ENCODE measurements around the gene NFIB. TPM values are rescaled to one million over a fixed set of nuclear protein-coding genes. Genes with fewer than 3 reads are reported as not detected.

The NFIB gene
- total RNA-seq, 1 experiment from 2014 or later = 75.8 TPM

- Mint-ChIP-seq H3K27ac (ENCODE audit: unreplicated experiment) (no peak overlapping the region), H3K36me3 (ENCODE audit: insufficient read depth, unreplicated experiment) (no peaks in the 10 kb centered on the region), H3K9me3 (ENCODE audit: low read depth, unreplicated experiment) (no peaks in the 10 kb centered on the region), H3K4me3 (ENCODE audit: low read depth, unreplicated experiment) (no peak overlapping the region), H3K27me3 (ENCODE audit: unreplicated experiment) (no peaks in the 10 kb centered on the region), H3K4me1 (ENCODE audit: low read depth, unreplicated experiment) (no peaks in the 10 kb centered on the region)
- no peak for TF ChIP-seq CTCF (IDR thresholded peaks at IDR 0.05; ENCODE audit: unreplicated experiment)
- CTCF ChIA-PET = no interaction called here
- intact Hi-C loops (cut with micrococcal nuclease; ENCODE audit: unreplicated experiment) = no loop called here
- no TSS peak for BruUV-seq (replicated peaks)
- no peak for DNase-seq
These were observed 27.1 kb upstream of the NFIB start for GRCh38 chr9:14340994-14341393.

- intact Hi-C loops (cut with micrococcal nuclease; ENCODE audit: unreplicated experiment) = no loop called here
- no TSS peak for BruUV-seq (replicated peaks)
- Mint-ChIP-seq H3K4me1 (ENCODE audit: low read depth, unreplicated experiment) (no peaks in the 10 kb centered on the region), H3K27me3 (ENCODE audit: unreplicated experiment) (no peaks in the 10 kb centered on the region), H3K27ac (ENCODE audit: unreplicated experiment) (no peak overlapping the region), H3K36me3 (ENCODE audit: insufficient read depth, unreplicated experiment) (no peaks in the 10 kb centered on the region), H3K9me3 (ENCODE audit: low read depth, unreplicated experiment) (no peaks in the 10 kb centered on the region), H3K4me3 (ENCODE audit: low read depth, unreplicated experiment) (no peak overlapping the region)
- no peak for TF ChIP-seq CTCF (IDR thresholded peaks at IDR 0.05; ENCODE audit: unreplicated experiment)
- CTCF ChIA-PET = no interaction called here
- DNase-seq = no peak
These were observed 26.4 kb upstream of the NFIB start for GRCh38 chr9:14340219-14340873.

- no TSS peak for BruUV-seq (replicated peaks)
- no peak overlapping the region for H3K27ac Mint-ChIP-seq (ENCODE audit: unreplicated experiment)
These were observed 25.8 kb upstream of the NFIB start for GRCh38 chr9:14339746-14340145.

GRCh38 chr9:14337615-14338014 lies 23.7 kb upstream of the NFIB start:
- intact Hi-C loops (cut with micrococcal nuclease; ENCODE audit: unreplicated experiment) = no loop called here
- H3K4me3 Mint-ChIP-seq (ENCODE audit: low read depth, unreplicated experiment) = no peak overlapping the region
- no peaks in the 10 kb centered on the region for H3K4me1 Mint-ChIP-seq (ENCODE audit: low read depth, unreplicated experiment)
- DNase-seq = no peak
- CTCF ChIA-PET = no interaction called here
- BruUV-seq (replicated peaks) = no TSS peak
- H3K9me3 Mint-ChIP-seq (ENCODE audit: low read depth, unreplicated experiment) = no peaks in the 10 kb centered on the region
- no peaks in the 10 kb centered on the region for H3K27me3 Mint-ChIP-seq (ENCODE audit: unreplicated experiment)
- no peak for TF ChIP-seq CTCF (IDR thresholded peaks at IDR 0.05; ENCODE audit: unreplicated experiment)
- H3K27ac Mint-ChIP-seq (ENCODE audit: unreplicated experiment) = no peak overlapping the region
- no peaks in the 10 kb centered on the region for H3K36me3 Mint-ChIP-seq (ENCODE audit: insufficient read depth, unreplicated experiment)

More at GRCh38 chr9:14339746-14340145, 25.8 kb upstream of the NFIB start:
- Mint-ChIP-seq H3K4me3 (ENCODE audit: low read depth, unreplicated experiment) (no peak overlapping the region), H3K27me3 (ENCODE audit: unreplicated experiment) (no peaks in the 10 kb centered on the region), H3K9me3 (ENCODE audit: low read depth, unreplicated experiment) (no peaks in the 10 kb centered on the region), H3K4me1 (ENCODE audit: low read depth, unreplicated experiment) (no peaks in the 10 kb centered on the region), H3K36me3 (ENCODE audit: insufficient read depth, unreplicated experiment) (no peaks in the 10 kb centered on the region)
- DNase-seq = no peak
- no peak for TF ChIP-seq CTCF (IDR thresholded peaks at IDR 0.05; ENCODE audit: unreplicated experiment)
- CTCF ChIA-PET = no interaction called here
- intact Hi-C loops (cut with micrococcal nuclease; ENCODE audit: unreplicated experiment) = no loop called here

Measured in Calu3 (cell line).